HepG2 (cell line): ENCODE measurements around the gene CENPP. TPM values are rescaled to one million over a fixed set of nuclear protein-coding genes. Genes with fewer than 3 reads are reported as not detected.

Experiments
- ADNP ChIP-seq: sonication (generic); formaldehyde crosslinking; IDR thresholded peaks from 2 replicates; pipeline ENCODE4 v1.4.0; 2020; ENCODE audit warnings: missing genetic modification reagents
- BHLHE40 ChIP-seq: IDR thresholded peaks from 2 replicates; pipeline ENCODE4 v1.6.1; 2011; ENCODE audit warnings: low read length, improper control_type of control experiment
- ELF3 ChIP-seq: IDR thresholded peaks from 2 replicates; pipeline ENCODE4 v1.6.1; 2016; ENCODE audit warnings: missing genetic modification reagents, missing compliant biosample characterization
- EP300 ChIP-seq, 3 experiments: sonication (generic) in 1 of 3; formaldehyde crosslinking in 1 of 3; IDR thresholded peaks; 2 replicates each; pipeline versions ENCODE4 v1.5.1 to v1.6.1; 2011 to 2020; ENCODE audit warnings: low read depth in 2 of 3, low read length in 2 of 3, borderline replicate concordance in 1 of 3, improper control_type of control experiment in 1 of 3, mild to moderate bottlenecking in 1 of 3, missing genetic modification reagents in 1 of 3, moderate library complexity in 1 of 3
- MAFK ChIP-seq, 2 experiments: IDR thresholded peaks in 1 of 2; conservative IDR thresholded peaks in 1 of 2; 2 replicates each; pipeline ENCODE4 v1.6.1; 2011; ENCODE audit warnings: improper control_type of control experiment in 2 of 2, low read length in 2 of 2
- MED1 ChIP-seq: sonication (generic); formaldehyde crosslinking; IDR thresholded peaks from 2 replicates; pipeline ENCODE4 v1.4.0; 2020; ENCODE audit warnings: missing genetic modification reagents
- MZF1 ChIP-seq: sonication (generic); formaldehyde crosslinking; IDR thresholded peaks from 2 replicates; pipeline ENCODE4 v1.8.1; 2023; ENCODE audit warnings: mild to moderate bottlenecking, missing genetic modification reagents, borderline replicate concordance
- NBN ChIP-seq: fragments of 450-650 bp; conservative IDR thresholded peaks from 2 replicates; pipeline ENCODE4 v1.6.1; 2017
- PATZ1 ChIP-seq: sonication (generic); formaldehyde crosslinking; IDR thresholded peaks from 2 replicates; pipeline ENCODE4 v1.4.0; 2020; ENCODE audit warnings: missing genetic modification reagents
- RARG ChIP-seq: sonication (generic); formaldehyde crosslinking; IDR thresholded peaks from 2 replicates; pipeline ENCODE4 v1.4.0; 2020; ENCODE audit warnings: low read depth, mild to moderate bottlenecking, missing genetic modification reagents
- SAP130 ChIP-seq: IDR thresholded peaks from 2 replicates; pipeline ENCODE4 v1.6.1; 2016; ENCODE audit warnings: low read depth
- SUZ12 ChIP-seq: fragments of 150-350 bp; IDR thresholded peaks from 2 replicates; pipeline ENCODE4 v1.6.1; 2014; ENCODE audit warnings: low read depth, low read length
- TBL1XR1 ChIP-seq: fragments of 150-350 bp; IDR thresholded peaks from 2 replicates; pipeline ENCODE4 v1.6.1; 2014; ENCODE audit warnings: borderline replicate concordance, low read length; ENCODE audit not compliant: partially characterized antibody
- TFDP2 ChIP-seq: sonication (generic); formaldehyde crosslinking; IDR thresholded peaks from 2 replicates; pipeline ENCODE4 v1.4.0; 2020; ENCODE audit warnings: missing genetic modification reagents
- ZBTB26 ChIP-seq: IDR thresholded peaks from 2 replicates; pipeline ENCODE4 v1.6.1; 2016; ENCODE audit warnings: missing compliant biosample characterization, missing genetic modification reagents, borderline replicate concordance
- ZNF513 ChIP-seq: sonication (generic); formaldehyde crosslinking; conservative IDR thresholded peaks from 2 replicates; pipeline ENCODE4 v1.5.0; 2020; ENCODE audit warnings: missing genetic modification reagents
- ZNF577 ChIP-seq: sonication (generic); formaldehyde crosslinking; IDR thresholded peaks from 2 replicates; pipeline ENCODE4 v1.4.0; 2020; ENCODE audit warnings: mild to moderate bottlenecking, low read depth, missing genetic modification reagents, borderline replicate concordance
- ZNF615 ChIP-seq: sonication (generic); formaldehyde crosslinking; IDR thresholded peaks from 2 replicates; pipeline ENCODE4 v1.5.0; 2020; ENCODE audit warnings: mild to moderate bottlenecking, missing genetic modification reagents, borderline replicate concordance
- polyA plus RNA-seq, 8 experiments: library from polyadenylated mRNA; depleted of rRNA in 3 of 8; stranded (reverse) in 7 of 8; unstranded in 1 of 8; fragments of >200 nt; fragmentation: Illumina TruSeq in 4 of 8; extraction: Trizol in 4 of 8; gene quantifications; 2 replicates each; pipeline versions ENCODE4 v1.2.1 to v1.2.3, GENCODE V29; 2011 to 2016; ENCODE audit warnings: low read depth in 4 of 8, missing spikeins in 1 of 8, mixed read lengths in 1 of 8; ENCODE audit not compliant: insufficient read depth in 1 of 8
- total RNA-seq, 5 experiments: library from RNA; depleted of rRNA; stranded (reverse); fragments of >200 nt; fragmentation: Illumina TruSeq; extraction: Trizol; gene quantifications; 2 replicates each; pipeline ENCODE4 v1.2.3, GENCODE V29; 2016; ENCODE audit warnings: low read depth in 1 of 5
- TF ChIP-seq, protein P1 (sequence below): sonication (generic); formaldehyde crosslinking; IDR thresholded peaks from 2 replicates; pipeline ENCODE4 v1.4.0; 2020; ENCODE audit warnings: missing genetic modification reagents
- TF ChIP-seq, protein P2 (sequence below): sonication (generic); formaldehyde crosslinking; IDR thresholded peaks from 2 replicates; pipeline ENCODE4 v1.8.1; 2022; ENCODE audit warnings: mild to moderate bottlenecking, missing genetic modification reagents

CENPP gene
- total and polyA plus RNA-seq, 2 of the 13 experiments (the other 11 are each of a cell fraction or from before 2014, with no cell fraction given): 2.0 to 11.4 TPM

GRCh38 chr9:92608241-92608908 lies 282.6 kb downstream of the CENPP start (continued):
- no peak for TF ChIP-seq PATZ1 (CRISPR knock-in tag)
- no peak for TF ChIP-seq ADNP (CRISPR knock-in tag)
- no peak for TF ChIP-seq ZBTB26 (CRISPR knock-in tag)
- TF ChIP-seq MAFK (conservative IDR thresholded peaks at IDR 0.05 in 1 of 2, IDR thresholded peaks at IDR 0.05 in 1 of 2; ENCODE audit: low read length in 2 of 2): no peak
- TF ChIP-seq SAP130: 0 out of 2 replicates have a peak, but pooled peaks have one; percentile 4
- TF ChIP-seq NBN: no peak
- TF ChIP-seq EP300 (IDR thresholded peaks at IDR 0.05; ENCODE audit: low read depth in 2 of 2, low read length in 2 of 2): peak in 1 of 2 experiments; percentile 25; a peak in 1 of 4 replicates
- no peak for TF ChIP-seq EP300 (CRISPR knock-in tag; IDR thresholded peaks at IDR 0.05; ENCODE audit: borderline replicate concordance)
- no peak for TF ChIP-seq ZNF615 (CRISPR knock-in tag)
- 0 out of 2 replicates have a peak, but pooled peaks have one; percentile 38 for TF ChIP-seq MED1 (CRISPR knock-in tag)
- TF ChIP-seq ELF3: no peak
- TF ChIP-seq RARG: no peak
- TF ChIP-seq SUZ12: no peak
- no peak for TF ChIP-seq MZF1
- TF ChIP-seq TFDP2 (CRISPR knock-in tag): no peak
- TF ChIP-seq, protein P1, sequence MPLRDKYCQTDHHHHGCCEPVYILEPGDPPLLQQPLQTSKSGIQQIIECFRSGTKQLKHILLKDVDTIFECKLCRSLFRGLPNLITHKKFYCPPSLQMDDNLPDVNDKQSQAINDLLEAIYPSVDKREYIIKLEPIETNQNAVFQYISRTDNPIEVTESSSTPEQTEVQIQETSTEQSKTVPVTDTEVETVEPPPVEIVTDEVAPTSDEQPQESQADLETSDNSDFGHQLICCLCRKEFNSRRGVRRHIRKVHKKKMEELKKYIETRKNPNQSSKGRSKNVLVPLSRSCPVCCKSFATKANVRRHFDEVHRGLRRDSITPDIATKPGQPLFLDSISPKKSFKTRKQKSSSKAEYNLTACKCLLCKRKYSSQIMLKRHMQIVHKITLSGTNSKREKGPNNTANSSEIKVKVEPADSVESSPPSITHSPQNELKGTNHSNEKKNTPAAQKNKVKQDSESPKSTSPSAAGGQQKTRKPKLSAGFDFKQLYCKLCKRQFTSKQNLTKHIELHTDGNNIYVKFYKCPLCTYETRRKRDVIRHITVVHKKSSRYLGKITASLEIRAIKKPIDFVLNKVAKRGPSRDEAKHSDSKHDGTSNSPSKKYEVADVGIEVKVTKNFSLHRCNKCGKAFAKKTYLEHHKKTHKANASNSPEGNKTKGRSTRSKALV: no peak
- no peak for TF ChIP-seq ZNF513 (CRISPR knock-in tag)
- TF ChIP-seq TBL1XR1: no peak
- TF ChIP-seq, protein P2, sequence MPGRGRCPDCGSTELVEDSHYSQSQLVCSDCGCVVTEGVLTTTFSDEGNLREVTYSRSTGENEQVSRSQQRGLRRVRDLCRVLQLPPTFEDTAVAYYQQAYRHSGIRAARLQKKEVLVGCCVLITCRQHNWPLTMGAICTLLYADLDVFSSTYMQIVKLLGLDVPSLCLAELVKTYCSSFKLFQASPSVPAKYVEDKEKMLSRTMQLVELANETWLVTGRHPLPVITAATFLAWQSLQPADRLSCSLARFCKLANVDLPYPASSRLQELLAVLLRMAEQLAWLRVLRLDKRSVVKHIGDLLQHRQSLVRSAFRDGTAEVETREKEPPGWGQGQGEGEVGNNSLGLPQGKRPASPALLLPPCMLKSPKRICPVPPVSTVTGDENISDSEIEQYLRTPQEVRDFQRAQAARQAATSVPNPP (CRISPR knock-in tag): no peak
- no peak for TF ChIP-seq ZNF577
- TF ChIP-seq BHLHE40: no peak
